B cell (primary cell): Measurements from ENCODE around the gene STRN. TPM values are rescaled to one million over a fixed set of nuclear protein-coding genes. Genes with fewer than 3 reads are reported as not detected.

ENCODE experiments used
- ATAC-seq: fragments of 200-7000 bp; cut with Tn5 transposase; one replicate; pipeline ENCODE4 v1.10.0; 2021; ENCODE audit warnings: low read depth, mild to moderate bottlenecking, moderate number of reproducible peaks, moderate library complexity
- CTCF ChIA-PET: fragments of 350-600 bp; sonication (Branson Sonifier 250); formaldehyde crosslinking; loops from one replicate; lab custom pipeline; 2021; ENCODE audit warnings: antibody characterized with exemption, inconsistent platforms; lab: Charles Lee
- POLR2A ChIA-PET: fragments of 350-600 bp; sonication (Branson Sonifier 250); formaldehyde crosslinking; loops from one replicate; lab custom pipeline; 2021; ENCODE audit warnings: antibody characterized with exemption; lab: Charles Lee
- DNase-seq: peaks from one replicate; pipeline ENCODE4 v3.0.0; 2013
- H2AFZ ChIP-seq: 2 replicates; pipeline ENCODE4 v1.6.1; 2012; ENCODE audit warnings: mild to moderate bottlenecking, low read depth, low read length; ENCODE audit not compliant: insufficient read depth, poor library complexity, severe bottlenecking
- H3K27ac ChIP-seq, 2 donors: 1 replicate in 1 of 2; 2 replicates in 1 of 2; pipeline ENCODE4 v1.5.1; 2012 to 2013; ENCODE audit warnings: low read length in 2 of 2, mild to moderate bottlenecking in 2 of 2, moderate library complexity in 1 of 2
- H3K27me3 ChIP-seq, 4 experiments: fragments of 200-600 bp in 1 of 4; sonication (generic) in 1 of 4; replicated peaks in 1 of 4; 1 replicate in 2 of 4; 2 replicates in 2 of 4; pipeline versions ENCODE4 v1.6.1 to v1.7.0; 2013 to 2016; ENCODE audit warnings: low read length in 3 of 4, mild to moderate bottlenecking in 2 of 4, mixed read lengths in 1 of 4, moderate library complexity in 1 of 4; ENCODE audit not compliant: insufficient read depth in 4 of 4, control insufficient read depth in 3 of 4; ENCODE audit errors: control extremely low read depth in 1 of 4
- H3K36me3 ChIP-seq, 2 experiments: replicated peaks in 1 of 2; 1 replicate in 1 of 2; 2 replicates in 1 of 2; pipeline versions ENCODE4 v1.6.1 to v1.7.1; 2013; ENCODE audit warnings: low read length in 1 of 2; ENCODE audit not compliant: insufficient read depth in 2 of 2, control insufficient read depth in 1 of 2; ENCODE audit errors: control extremely low read depth in 1 of 2, extremely low read depth in 1 of 2
- H3K4me1 ChIP-seq, 2 donors: fragments of 200-600 bp in 1 of 2; sonication (generic) in 1 of 2; 1 replicate in 1 of 2; 2 replicates in 1 of 2; pipeline versions ENCODE4 v1.5.1 to v1.6.1; 2013 to 2017; ENCODE audit warnings: low read length in 2 of 2; ENCODE audit not compliant: control insufficient read depth in 2 of 2, insufficient read depth in 2 of 2
- H3K4me2 ChIP-seq: replicated peaks from 2 replicates; pipeline ENCODE3; 2012; ENCODE audit warnings: mild to moderate bottlenecking, low read depth, low read length; ENCODE audit not compliant: poor library complexity, severe bottlenecking
- H3K4me3 ChIP-seq, 5 experiments: fragments of 200-600 bp in 1 of 5; sonication (generic) in 1 of 5; 1 replicate in 3 of 5; 2 replicates in 2 of 5; pipeline versions ENCODE4 v1.5.1 to v1.7.0; 2011 to 2016; ENCODE audit warnings: low read length in 4 of 5, mild to moderate bottlenecking in 4 of 5, low read depth in 2 of 5, control low read depth in 1 of 5, moderate library complexity in 1 of 5; ENCODE audit not compliant: insufficient read depth in 1 of 5; ENCODE audit errors: control extremely low read depth in 1 of 5, extremely low read depth in 1 of 5
- H3K79me2 ChIP-seq: fragments of 200-600 bp; sonication (generic); one replicate; pipeline ENCODE4 v1.6.0; 2016; ENCODE audit warnings: low read length; ENCODE audit not compliant: control insufficient read depth, insufficient read depth
- H3K9ac ChIP-seq: fragments of 200-600 bp; sonication (generic); 2 replicates; pipeline ENCODE4 v1.6.1; 2017; ENCODE audit warnings: mild to moderate bottlenecking, low read length, moderate library complexity
- H3K9me3 ChIP-seq, 3 donors: one replicate each; pipeline versions ENCODE4 v1.6.1 to v1.7.1; 2013; ENCODE audit warnings: low read length in 2 of 3; ENCODE audit not compliant: control insufficient read depth in 2 of 3, insufficient read depth in 1 of 3; ENCODE audit errors: control extremely low read depth in 1 of 3
- H4K20me1 ChIP-seq: 2 replicates; pipeline ENCODE4 v1.6.0; 2012; ENCODE audit warnings: mild to moderate bottlenecking, low read length; ENCODE audit not compliant: insufficient read depth, control insufficient read depth, poor library complexity, severe bottlenecking
- H3K27ac Mint-ChIP-seq: one replicate; pipeline ENCODE4 v1.8.0; 2021; ENCODE audit warnings: mixed read lengths
- H3K27me3 Mint-ChIP-seq: one replicate; pipeline ENCODE4 v1.8.0; 2021; ENCODE audit warnings: mixed read lengths
- H3K4me1 Mint-ChIP-seq: one replicate; pipeline ENCODE4 v1.8.0; 2021; ENCODE audit warnings: mixed read lengths
- H3K4me3 Mint-ChIP-seq: one replicate; pipeline ENCODE4 v1.8.0; 2021; ENCODE audit warnings: mixed read lengths
- H3K9me3 Mint-ChIP-seq: one replicate; pipeline ENCODE4 v1.8.0; 2022; ENCODE audit warnings: mixed read lengths; ENCODE audit not compliant: insufficient read depth
- CTCF ChIP-seq: fragments of 200-600 bp; IDR thresholded peaks from one replicate; pipeline ENCODE4 v1.8.0; 2022; ENCODE audit warnings: antibody characterized with exemption, mild to moderate bottlenecking
- EZH2 ChIP-seq: IDR thresholded peaks from 2 replicates; pipeline ENCODE4 v1.6.1; 2012; ENCODE audit warnings: borderline replicate concordance, low read depth, mild to moderate bottlenecking, moderate library complexity, low read length; ENCODE audit not compliant: insufficient read depth, poor library complexity, severe bottlenecking
- WGBS: methylation state at CpG from one replicate; pipeline ENCODE4 v1.1.5; 2013; ENCODE audit warnings: missing lambda C conversion rate; ENCODE audit not compliant: insufficient coverage; 5-methylcytosine and 5-hydroxymethylcytosine counted together
- intact Hi-C: fragments of 100-400 bp; cut with micrococcal nuclease; formaldehyde crosslinking; loops from one replicate; pipeline ENCODE4 v1.10.0; 2022
- polyA plus RNA-seq: library from polyadenylated mRNA; depleted of rRNA; stranded (reverse); fragments of >200 nt; gene quantifications from 2 replicates; pipeline ENCODE4 v1.2.3, GENCODE V29; 2012
- total RNA-seq, 2 donors: library from RNA; stranded (reverse); fragments of 120-200 nt in 1 of 2; gene quantifications; 1 replicate in 1 of 2; 2 replicates in 1 of 2; pipeline versions ENCODE4 v1.2.3 to v1.2.4, GENCODE V29; 2013 to 2022

Gene STRN
- total and polyA plus RNA-seq, 2 donors (not counting 1 experiment from before 2014, with no cell fraction given): 5.8 to 38.6 TPM

GRCh38 chr2:36921984-36922383, 44.4 kb downstream of the STRN start:
- no CpG with 5 or more reads among the region's 3 CpGs for WGBS
- Histone ChIP-seq H3K4me2 (no peak overlapping the region), H2AFZ (no peak overlapping the region), H3K36me3 (no peaks in the 10 kb centered on the region), H3K4me1 (peaks cover 0 to 3% of the 10 kb centered on the region in 2 donors), H3K4me3 (no peak overlapping the region), H4K20me1 (no peaks in the 10 kb centered on the region), H3K27me3 (no peaks in the 10 kb centered on the region), H3K79me2 (peaks cover 9% of the 10 kb centered on the region), H3K9ac (no peak overlapping the region), H3K27ac (no peak overlapping the region), H3K9me3 (no peaks in the 10 kb centered on the region)
- H3K4me3 Mint-ChIP-seq: no peak overlapping the region
- H3K27me3 Mint-ChIP-seq: no peaks in the 10 kb centered on the region
- no peak for TF ChIP-seq CTCF
- TF ChIP-seq EZH2: no peak
- intact Hi-C loops: no loop called here
- H3K27ac Mint-ChIP-seq: no peak overlapping the region
- H3K9me3 Mint-ChIP-seq: no peaks in the 10 kb centered on the region
- CTCF ChIA-PET: no interaction called here
- POLR2A ChIA-PET: no interaction called here
- no peak for ATAC-seq
- DNase-seq: no peak
- peaks cover 22% of the 10 kb centered on the region for H3K4me1 Mint-ChIP-seq

- intact Hi-C loops: no loop called here
- ChIA-PET CTCF (interaction anchor here (0.7 to 1.1 kb wide), 2 partner anchors 18 to 21 kb away, joined by 3 read pairs; no protein-coding TSS in a partner anchor), POLR2A (no interaction called here)
- Histone ChIP-seq H3K9me3 (no peaks in the 10 kb centered on the region), H3K4me2 (no peak overlapping the region), H3K9ac (peak overlapping the region; percentile 0), H4K20me1 (no peaks in the 10 kb centered on the region), H2AFZ (no peak overlapping the region), H3K4me3 (no peak overlapping the region), H3K27me3 (no peaks in the 10 kb centered on the region), H3K36me3 (peaks cover 0 to 9% of the 10 kb centered on the region in 2 experiments), H3K79me2 (peaks cover 12% of the 10 kb centered on the region), H3K27ac (no peak overlapping the region), H3K4me1 (peaks cover 0 to 3% of the 10 kb centered on the region in 2 donors)
- H3K4me3 Mint-ChIP-seq: no peak overlapping the region
- DNase-seq: no peak
- H3K27me3 Mint-ChIP-seq: no peaks in the 10 kb centered on the region
- no peak overlapping the region for H3K27ac Mint-ChIP-seq
- H3K4me1 Mint-ChIP-seq: peaks cover 18% of the 10 kb centered on the region
- 100% methylated on average over 2 of the region's 7 CpGs for WGBS
- no peak for TF ChIP-seq CTCF
- no peaks in the 10 kb centered on the region for H3K9me3 Mint-ChIP-seq
- no peak for ATAC-seq
Observed at GRCh38 chr2:36919041-36919837, 47.1 kb downstream of the STRN start.
